ENCODE measurements around the gene C1QTNF9. TPM values are rescaled to one million over a fixed set of nuclear protein-coding genes. Genes with fewer than 3 reads are reported as not detected.

The C1QTNF9 gene
- total and polyA plus RNA-seq, 2 of the 4 experiments (the other 2 are of a cell fraction): 0.18 to 0.21 TPM

- Histone ChIP-seq H3K4ac (ENCODE audit: low read depth, low read length) (no peak overlapping the region), H3K18ac (ENCODE audit: low read depth, low read length) (no peak overlapping the region), H3K9me1 (ENCODE audit: insufficient read depth, low read length) (peaks cover 1% of the 10 kb centered on the region; the same call in 1 of the 2 replicates), H2AFZ (replicated peaks; ENCODE audit: low read length, poor library complexity) (no peak overlapping the region), H3K9ac (ENCODE audit: low read depth, low read length) (no peak overlapping the region), H4K20me1 (ENCODE audit: insufficient read depth, low read length) (no peaks in the 10 kb centered on the region), H3K4me2 (ENCODE audit: low read depth, low read length) (no peak overlapping the region), H4K8ac (ENCODE audit: low read depth in 2 of 2, low read length in 2 of 2) (no peak overlapping the region), H3K79me1 (ENCODE audit: low read depth in 1 of 2, low read length in 2 of 2) (no peaks in the 10 kb centered on the region), H4K91ac (ENCODE audit: insufficient read depth, low read depth, low read length) (no peak overlapping the region), H3K14ac (replicated peaks; ENCODE audit: low read depth, low read length) (no peak overlapping the region), H3K9me3 (ENCODE audit: control insufficient read depth, insufficient read depth, low read length) (no peaks in the 10 kb centered on the region), H3K27ac (ENCODE audit: insufficient read depth, low read length) (no peak overlapping the region), H2AK5ac (ENCODE audit: low read depth, low read length) (no peak overlapping the region), H3K4me3 (ENCODE audit: insufficient read depth, low read depth, low read length) (no peak overlapping the region), H3K56ac (ENCODE audit: extremely low read depth, insufficient read depth, low read length) (no peak overlapping the region), H2BK20ac (ENCODE audit: low read depth, low read length) (no peak overlapping the region), H3K27me3 (ENCODE audit: control insufficient read depth, insufficient read depth, low read length) (peaks cover 6% of the 10 kb centered on the region; the same call in 1 of the 2 replicates), H4K5ac (ENCODE audit: low read depth, low read length) (no peak overlapping the region), H2BK120ac (ENCODE audit: low read depth, low read length) (no peak overlapping the region), H2BK5ac (ENCODE audit: low read depth, low read length, poor library complexity, severe bottlenecking) (no peak overlapping the region), H3K4me1 (ENCODE audit: control insufficient read depth, insufficient read depth, low read length) (no peaks in the 10 kb centered on the region), H2AK9ac (replicated peaks; ENCODE audit: low read depth, low read length, poor library complexity) (no peak overlapping the region), H3K23ac (ENCODE audit: low read depth, low read length) (no peak overlapping the region), H3K36me3 (ENCODE audit: control insufficient read depth, insufficient read depth, low read length) (no peaks in the 10 kb centered on the region), H2BK15ac (ENCODE audit: low read depth, low read length) (no peak overlapping the region)
- ATAC-seq (ENCODE audit: low read depth) (no peak), DNase-seq (no peak)
- intact Hi-C loops (cut with micrococcal nuclease) (no loop called here), in situ Hi-C loops (cut with MboI; ENCODE audit: low sequenced_read_pairs) (no loop called here), dilution Hi-C loops (cut with HindIII; ENCODE audit: low sequenced_read_pairs, unreplicated experiment) (no loop called here)
- ChIA-PET POLR2A (ENCODE audit: unreplicated experiment) (no interaction called here), CTCF (no interaction called here)
- no TSS peak for BruUV-seq (replicated peaks)
- no peak for TF ChIP-seq POLR2A (IDR thresholded peaks at IDR 0.05; ENCODE audit: low read depth, low read length)
- no peak for TF ChIP-seq USF2 (IDR thresholded peaks at IDR 0.05; ENCODE audit: low read depth, low read length)
- no peak for TF ChIP-seq MAZ (IDR thresholded peaks at IDR 0.05; ENCODE audit: borderline replicate concordance, low read depth, low read length)
- no peak for TF ChIP-seq MAFK (IDR thresholded peaks at IDR 0.05; ENCODE audit: low read depth, low read length)
- TF ChIP-seq RAD21 (IDR thresholded peaks at IDR 0.05; ENCODE audit: low read length): no peak
- no peak for TF ChIP-seq BHLHE40 (IDR thresholded peaks at IDR 0.05; ENCODE audit: low read depth, low read length)
- no peak for TF ChIP-seq NFE2L2 (IDR thresholded peaks at IDR 0.05; ENCODE audit: low read depth, low read length)
- WGBS, 2 experiments (ENCODE audit: extremely low coverage in 2 of 2, insufficient read length in 1 of 2): no CpG with 5 or more reads among the region's 8 CpGs
These were observed 52.5 kb downstream of the C1QTNF9 start for GRCh38 chr13:24361852-24362366.

All from IMR-90 (cell line).